Stimulated activated CD4-positive, alpha-beta T cell treated with anti-CD3 and anti-CD28 coated beads, Interleukin-4, amount 100 ng/mL, for 24 hours (primary cell): ENCODE results near the gene DUSP2.

ENCODE experiments used
- DNase-seq: peaks from one replicate; pipeline ENCODE4 v3.0.0-alpha.2; 2020

Gene DUSP2

GRCh38 chr2:96145036-96145847, at the start of gene DUSP2:
Gene DUSP2, minus strand, starts transcription at chr2:96145440. Its CDS starts 86 bp downstream, at chr2:96145354.
- peak; percentile 91 for DNase-seq

- DNase-seq, result no peak
Observed at GRCh38 chr2:96191937-96192670, 46.9 kb upstream of the DUSP2 start.

GRCh38 chr2:96188821-96189526, 43.7 kb upstream of the DUSP2 start:
- DNase-seq, result no peak

GRCh38 chr2:96186562-96186961, 41.3 kb upstream of the DUSP2 start:
- no peak for DNase-seq

- DNase-seq, result no peak
Observed at GRCh38 chr2:96185516-96185915, 40.3 kb upstream of the DUSP2 start.

GRCh38 chr2:96184989-96185388, 39.7 kb upstream of the DUSP2 start:
- DNase-seq, result no peak

GRCh38 chr2:96184188-96184587, 38.9 kb upstream of the DUSP2 start:
- DNase-seq, result no peak

GRCh38 chr2:96181529-96181928, 36.3 kb upstream of the DUSP2 start:
- DNase-seq, result no peak

- no peak for DNase-seq
Observed at GRCh38 chr2:96180521-96180920, 35.3 kb upstream of the DUSP2 start.

GRCh38 chr2:96180002-96180401, 34.8 kb upstream of the DUSP2 start:
- DNase-seq, result no peak

GRCh38 chr2:96176661-96177060, 31.4 kb upstream of the DUSP2 start:
- no peak for DNase-seq

GRCh38 chr2:96175951-96176350, 30.7 kb upstream of the DUSP2 start:
- no peak for DNase-seq

- peak; percentile 88 for DNase-seq
Observed at GRCh38 chr2:96174251-96175144, 29.3 kb upstream of the DUSP2 start.

GRCh38 chr2:96171831-96172230, 26.6 kb upstream of the DUSP2 start:
- DNase-seq, result no peak

- no peak for DNase-seq
Observed at GRCh38 chr2:96170626-96171025, 25.4 kb upstream of the DUSP2 start.

- no peak for DNase-seq
Observed at GRCh38 chr2:96169868-96170507, 24.7 kb upstream of the DUSP2 start.

- no peak for DNase-seq
Observed at GRCh38 chr2:96167407-96168013, 22.3 kb upstream of the DUSP2 start.

GRCh38 chr2:96164459-96165184, 19.4 kb upstream of the DUSP2 start:
- DNase-seq, result peak; percentile 71

- peak; percentile 81 for DNase-seq
Observed at GRCh38 chr2:96163768-96164429, 18.7 kb upstream of the DUSP2 start.

- no peak for DNase-seq
Observed at GRCh38 chr2:96163415-96163767, 18.2 kb upstream of the DUSP2 start.
